ENCODE results near the gene STK10.

STK10 gene

GRCh38 chr5:172133359-172134029 lies 54.5 kb downstream of the STK10 start:
- no peak overlapping the region for H3K4me3 ChIP-seq (ENCODE audit: low read depth, low read length)
- no peak for DNase-seq (ENCODE audit: low read depth)
- TF ChIP-seq, protein P1, sequence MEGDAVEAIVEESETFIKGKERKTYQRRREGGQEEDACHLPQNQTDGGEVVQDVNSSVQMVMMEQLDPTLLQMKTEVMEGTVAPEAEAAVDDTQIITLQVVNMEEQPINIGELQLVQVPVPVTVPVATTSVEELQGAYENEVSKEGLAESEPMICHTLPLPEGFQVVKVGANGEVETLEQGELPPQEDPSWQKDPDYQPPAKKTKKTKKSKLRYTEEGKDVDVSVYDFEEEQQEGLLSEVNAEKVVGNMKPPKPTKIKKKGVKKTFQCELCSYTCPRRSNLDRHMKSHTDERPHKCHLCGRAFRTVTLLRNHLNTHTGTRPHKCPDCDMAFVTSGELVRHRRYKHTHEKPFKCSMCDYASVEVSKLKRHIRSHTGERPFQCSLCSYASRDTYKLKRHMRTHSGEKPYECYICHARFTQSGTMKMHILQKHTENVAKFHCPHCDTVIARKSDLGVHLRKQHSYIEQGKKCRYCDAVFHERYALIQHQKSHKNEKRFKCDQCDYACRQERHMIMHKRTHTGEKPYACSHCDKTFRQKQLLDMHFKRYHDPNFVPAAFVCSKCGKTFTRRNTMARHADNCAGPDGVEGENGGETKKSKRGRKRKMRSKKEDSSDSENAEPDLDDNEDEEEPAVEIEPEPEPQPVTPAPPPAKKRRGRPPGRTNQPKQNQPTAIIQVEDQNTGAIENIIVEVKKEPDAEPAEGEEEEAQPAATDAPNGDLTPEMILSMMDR (IDR thresholded peaks at IDR 0.05; ENCODE audit: insufficient read depth, low read depth, low read length, missing control alignments), result no peak

- TF ChIP-seq, protein P1 (IDR thresholded peaks at IDR 0.05; ENCODE audit: insufficient read depth, low read depth, low read length, missing control alignments), result no peak
- no peak overlapping the region for H3K4me3 ChIP-seq (ENCODE audit: low read depth, low read length)
- DNase-seq (ENCODE audit: low read depth), result no peak
Observed at GRCh38 chr5:172131690-172132089, 56.3 kb downstream of the STK10 start.

DNA sequence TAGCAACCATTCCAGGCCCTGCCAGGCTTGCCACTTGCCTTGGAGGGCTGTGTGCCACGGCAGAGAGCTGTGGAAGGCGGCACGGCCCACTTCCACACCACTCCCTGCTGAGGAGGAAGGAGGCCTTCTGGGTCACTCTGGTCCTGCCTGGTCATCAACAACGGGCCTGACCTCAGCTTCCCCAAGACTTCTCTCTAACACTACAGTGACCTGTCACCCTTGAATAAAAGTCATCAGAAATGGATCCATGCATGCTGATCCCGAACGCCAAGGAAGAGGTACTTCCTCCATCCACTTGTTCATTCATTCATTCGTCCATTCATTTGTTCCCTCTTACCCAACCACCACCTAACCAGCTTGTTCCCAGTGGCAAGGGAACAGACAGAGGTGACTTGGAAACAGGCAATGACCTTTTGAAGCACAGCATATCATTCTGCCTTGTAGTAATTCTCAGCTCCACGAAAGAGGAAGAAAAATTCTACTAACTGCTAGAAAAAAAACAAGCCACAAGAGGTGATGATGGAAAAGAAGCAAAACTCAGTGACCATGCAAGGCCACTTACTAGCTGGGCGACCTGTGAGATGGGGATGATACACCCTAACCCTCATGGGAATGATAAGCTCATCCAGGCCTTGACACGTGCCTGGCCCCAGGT lies 58.6 kb downstream of the STK10 start:
- no peak overlapping the region for H3K4me3 ChIP-seq (ENCODE audit: low read depth, low read length)
- no peak for DNase-seq (ENCODE audit: low read depth)
- TF ChIP-seq, protein P1 (IDR thresholded peaks at IDR 0.05; ENCODE audit: insufficient read depth, low read depth, low read length, missing control alignments), result no peak

GRCh38 chr5:172127581-172127980 lies 60.4 kb downstream of the STK10 start:
- no peak for DNase-seq (ENCODE audit: low read depth)
- no peak overlapping the region for H3K4me3 ChIP-seq (ENCODE audit: low read depth, low read length)
- TF ChIP-seq, protein P1 (IDR thresholded peaks at IDR 0.05; ENCODE audit: insufficient read depth, low read depth, low read length, missing control alignments), result no peak

- no peak for DNase-seq (ENCODE audit: low read depth)
- TF ChIP-seq, protein P1 (IDR thresholded peaks at IDR 0.05; ENCODE audit: insufficient read depth, low read depth, low read length, missing control alignments), result no peak
- H3K4me3 ChIP-seq (ENCODE audit: low read depth, low read length), result no peak overlapping the region
Observed at GRCh38 chr5:172123269-172123692, 64.7 kb downstream of the STK10 start.

DNA sequence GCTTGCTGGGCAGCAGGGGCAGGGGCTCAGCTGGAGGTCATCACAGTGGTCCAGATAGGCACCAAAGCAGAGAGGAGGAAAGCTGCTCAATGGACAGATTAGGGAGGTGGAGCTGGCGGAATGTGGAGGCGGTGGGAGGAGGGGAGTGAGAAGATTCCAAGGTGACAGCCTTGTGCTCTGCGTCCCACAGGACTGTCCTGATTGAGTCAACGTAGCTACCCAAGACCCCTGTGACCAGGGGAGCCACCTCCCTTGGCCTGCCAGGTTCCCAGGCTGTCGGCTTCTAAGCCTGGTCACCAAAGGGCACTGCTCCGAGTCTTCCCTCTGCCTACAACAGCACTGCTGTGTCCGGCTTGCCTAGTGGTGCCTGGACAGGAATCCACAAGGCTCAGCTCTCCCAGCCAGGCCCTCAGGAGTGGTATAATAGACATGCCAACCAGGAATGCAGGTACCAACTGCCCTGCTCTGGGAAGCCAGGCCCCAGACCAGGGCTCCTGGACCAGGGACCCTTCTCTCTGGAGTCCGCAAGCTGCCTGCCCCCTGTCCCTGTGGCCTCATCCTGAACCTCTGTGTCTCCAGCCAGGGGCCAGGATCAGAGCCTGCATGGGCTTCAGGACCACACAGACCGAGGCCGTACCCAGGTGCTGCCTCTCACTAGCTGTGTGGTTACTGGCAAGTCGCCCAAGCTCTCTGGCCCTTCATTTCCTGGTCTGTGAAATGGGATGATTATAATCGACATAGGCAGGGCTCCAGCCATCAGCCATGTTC lies 67.9 kb downstream of the STK10 start:
- no peak for DNase-seq (ENCODE audit: low read depth)
- TF ChIP-seq, protein P1 (IDR thresholded peaks at IDR 0.05; ENCODE audit: insufficient read depth, low read depth, low read length, missing control alignments), result no peak

More for the DNA sequence above, 67.9 kb downstream of the STK10 start:
- H3K4me3 ChIP-seq (ENCODE audit: low read depth, low read length), result no peak overlapping the region

Measured in GM12865 (cell line).